Calu3 (cell line): Measurements from ENCODE around the gene SPTBN2. TPM values are rescaled to one million over a fixed set of nuclear protein-coding genes. Genes with fewer than 3 reads are reported as not detected.

ENCODE experiments used
- BruUV-seq: library from RNA; stranded (reverse); fragments of 400-500 nt; replicated peaks from 2 replicates; lab custom pipeline; 2021; lab: Mats Ljungman, UMichigan
- CTCF ChIA-PET: fragments of 300-600 bp; sonication (Branson Sonifier 250); formaldehyde crosslinking; loops from one replicate; lab custom pipeline; 2022; ENCODE audit warnings: antibody characterized with exemption; lab: Charles Lee
- DNase-seq: peaks from one replicate; pipeline ENCODE4 v3.0.0; 2022
- H3K27ac Mint-ChIP-seq: one replicate; pipeline ENCODE4 v1.8.0; 2022; ENCODE audit warnings: mixed read lengths; ENCODE audit not compliant: unreplicated experiment
- H3K27me3 Mint-ChIP-seq: one replicate; pipeline ENCODE4 v1.8.0; 2022; ENCODE audit warnings: mixed read lengths; ENCODE audit not compliant: unreplicated experiment
- H3K36me3 Mint-ChIP-seq: one replicate; pipeline ENCODE4 v1.8.0; 2022; ENCODE audit warnings: mild to moderate bottlenecking, moderate library complexity, mixed read lengths; ENCODE audit not compliant: insufficient read depth, unreplicated experiment
- H3K4me1 Mint-ChIP-seq: one replicate; pipeline ENCODE4 v1.8.0; 2022; ENCODE audit warnings: mild to moderate bottlenecking, low read depth, mixed read lengths; ENCODE audit not compliant: unreplicated experiment
- H3K4me3 Mint-ChIP-seq: one replicate; pipeline ENCODE4 v1.8.0; 2022; ENCODE audit warnings: mild to moderate bottlenecking, low read depth, moderate library complexity, mixed read lengths; ENCODE audit not compliant: unreplicated experiment
- H3K9me3 Mint-ChIP-seq: one replicate; pipeline ENCODE4 v1.8.0; 2022; ENCODE audit warnings: low read depth, mixed read lengths; ENCODE audit not compliant: unreplicated experiment
- intact Hi-C: fragments of 100-400 bp; cut with micrococcal nuclease; formaldehyde crosslinking; loops from one replicate; pipeline ENCODE4 v1.10.0; 2022; ENCODE audit not compliant: unreplicated experiment
- total RNA-seq: library from RNA; stranded (reverse); gene quantifications from 2 replicates; pipeline ENCODE4 v1.2.3, GENCODE V29; 2022
- TF ChIP-seq, protein P1 (sequence below): fragments of 200-600 bp; IDR thresholded peaks from one replicate; pipeline ENCODE4 v1.8.0; 2022; ENCODE audit warnings: antibody characterized with exemption; ENCODE audit not compliant: unreplicated experiment

SPTBN2 gene
- total RNA-seq, 1 experiment from 2014 or later = 41.3 TPM

GRCh38 chr11:66716996-66717395, 12.0 kb downstream of the SPTBN2 start:
- no TSS peak for BruUV-seq
- DNase-seq = no peak
- Mint-ChIP-seq H3K4me1 (peaks cover 52% of the 10 kb centered on the region), H3K27me3 (no peaks in the 10 kb centered on the region), H3K27ac (peak overlapping the region; percentile 16), H3K36me3 (peaks cover 52% of the 10 kb centered on the region), H3K4me3 (peak overlapping the region; percentile 89), H3K9me3 (no peaks in the 10 kb centered on the region)
- intact Hi-C loops = no loop called here
- CTCF ChIA-PET = no interaction called here
- TF ChIP-seq, protein P1, sequence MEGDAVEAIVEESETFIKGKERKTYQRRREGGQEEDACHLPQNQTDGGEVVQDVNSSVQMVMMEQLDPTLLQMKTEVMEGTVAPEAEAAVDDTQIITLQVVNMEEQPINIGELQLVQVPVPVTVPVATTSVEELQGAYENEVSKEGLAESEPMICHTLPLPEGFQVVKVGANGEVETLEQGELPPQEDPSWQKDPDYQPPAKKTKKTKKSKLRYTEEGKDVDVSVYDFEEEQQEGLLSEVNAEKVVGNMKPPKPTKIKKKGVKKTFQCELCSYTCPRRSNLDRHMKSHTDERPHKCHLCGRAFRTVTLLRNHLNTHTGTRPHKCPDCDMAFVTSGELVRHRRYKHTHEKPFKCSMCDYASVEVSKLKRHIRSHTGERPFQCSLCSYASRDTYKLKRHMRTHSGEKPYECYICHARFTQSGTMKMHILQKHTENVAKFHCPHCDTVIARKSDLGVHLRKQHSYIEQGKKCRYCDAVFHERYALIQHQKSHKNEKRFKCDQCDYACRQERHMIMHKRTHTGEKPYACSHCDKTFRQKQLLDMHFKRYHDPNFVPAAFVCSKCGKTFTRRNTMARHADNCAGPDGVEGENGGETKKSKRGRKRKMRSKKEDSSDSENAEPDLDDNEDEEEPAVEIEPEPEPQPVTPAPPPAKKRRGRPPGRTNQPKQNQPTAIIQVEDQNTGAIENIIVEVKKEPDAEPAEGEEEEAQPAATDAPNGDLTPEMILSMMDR = no peak

DNA sequence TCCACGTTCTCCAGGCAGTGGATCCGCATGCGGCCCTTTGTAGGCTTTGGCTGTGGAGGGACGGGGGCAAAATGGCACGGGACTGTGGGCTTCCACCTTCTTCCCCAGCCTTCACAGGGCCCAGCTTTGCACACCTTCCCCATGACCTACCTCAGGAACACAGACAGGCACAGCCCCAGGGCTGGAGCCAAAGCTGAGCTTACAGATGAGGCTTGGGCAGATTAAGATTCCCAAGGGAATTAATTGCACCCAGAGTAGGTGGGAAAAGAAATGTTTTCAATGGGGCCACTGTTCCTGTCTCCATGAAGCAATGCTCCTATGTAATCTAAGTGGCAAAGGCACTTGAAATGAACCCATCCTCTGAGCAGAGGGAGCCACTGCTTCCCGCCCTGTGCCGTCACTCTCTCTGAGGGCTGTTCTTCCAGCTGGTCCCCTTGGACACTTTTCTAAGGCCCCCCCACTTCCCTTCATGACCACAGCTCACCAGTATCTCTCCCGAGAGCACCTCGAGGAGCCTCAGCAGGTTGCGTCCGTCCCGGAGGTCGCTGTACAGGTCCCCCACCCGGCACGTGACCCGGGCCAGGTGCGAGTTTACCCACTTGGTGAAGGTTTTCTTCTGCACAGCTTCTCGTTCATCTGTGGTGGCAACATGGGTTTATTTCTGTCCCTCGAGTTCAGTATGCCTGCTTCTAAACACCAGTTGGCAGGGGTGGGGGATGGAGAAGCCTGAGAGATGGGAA, 13.5 kb downstream of the SPTBN2 start:
- no TSS peak for BruUV-seq
- H3K36me3 Mint-ChIP-seq = peaks cover 50% of the 10 kb centered on the region
- H3K27me3 Mint-ChIP-seq = no peaks in the 10 kb centered on the region
- no peak for DNase-seq
- peaks cover 41% of the 10 kb centered on the region for H3K4me1 Mint-ChIP-seq
- CTCF ChIA-PET = interaction anchor here (0.6 kb wide), 1 partner anchor 13 kb away, joined by 3 read pairs; no protein-coding TSS in a partner anchor
- TF ChIP-seq, protein P1 = no peak
- no peak overlapping the region for H3K4me3 Mint-ChIP-seq
- H3K27ac Mint-ChIP-seq = no peak overlapping the region
- intact Hi-C loops = no loop called here
- H3K9me3 Mint-ChIP-seq = no peaks in the 10 kb centered on the region

DNA sequence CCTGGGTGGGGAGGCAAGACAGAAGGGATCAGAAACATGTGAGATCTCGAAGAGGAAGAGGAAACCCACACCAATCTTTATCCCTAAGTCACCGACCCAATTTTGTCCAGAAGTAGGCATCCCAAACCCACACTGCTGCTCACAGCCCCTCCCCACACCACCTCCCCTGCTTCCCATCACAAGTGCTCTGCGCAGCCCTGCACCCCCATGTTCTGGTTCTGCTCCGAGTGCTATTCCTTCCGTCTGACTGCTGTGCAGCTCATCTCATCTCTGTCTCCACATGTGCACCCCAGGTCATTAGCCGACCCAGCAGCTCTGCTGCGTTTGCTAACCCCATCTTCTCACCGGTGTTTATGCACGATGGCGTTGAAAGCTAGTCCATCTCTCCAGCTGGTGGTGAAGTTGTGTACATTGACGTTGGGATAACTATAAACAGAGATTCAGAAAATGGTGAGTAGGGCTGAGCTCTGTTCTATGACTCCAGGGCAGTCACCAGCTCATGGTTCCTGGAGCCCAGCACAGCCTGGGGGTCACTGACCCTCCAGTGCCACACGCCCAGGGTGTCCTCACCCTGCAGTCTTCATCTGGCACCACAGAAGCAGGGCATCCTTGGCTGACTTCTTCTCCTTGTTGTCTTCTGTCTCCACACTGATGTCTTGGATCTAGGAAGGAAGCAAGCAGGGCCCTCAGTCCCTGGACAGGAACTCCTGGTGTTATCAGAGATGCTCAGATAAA, 15.1 kb downstream of the SPTBN2 start:
- no peaks in the 10 kb centered on the region for H3K9me3 Mint-ChIP-seq
- CTCF ChIA-PET = no interaction called here
- TF ChIP-seq, protein P1 = no peak
- no peak overlapping the region for H3K4me3 Mint-ChIP-seq
- no TSS peak for BruUV-seq
- intact Hi-C loops = no loop called here
- no peak overlapping the region for H3K27ac Mint-ChIP-seq
- peaks cover 39% of the 10 kb centered on the region for H3K36me3 Mint-ChIP-seq
- peaks cover 25% of the 10 kb centered on the region for H3K4me1 Mint-ChIP-seq
- no peak for DNase-seq
- no peaks in the 10 kb centered on the region for H3K27me3 Mint-ChIP-seq

- no TSS peak for BruUV-seq
- peaks cover 39% of the 10 kb centered on the region for H3K36me3 Mint-ChIP-seq
- TF ChIP-seq, protein P1 = no peak
- intact Hi-C loops = no loop called here
- H3K27me3 Mint-ChIP-seq = no peaks in the 10 kb centered on the region
- CTCF ChIA-PET = interaction anchor here (0.5 kb wide), 1 partner anchor 34 kb away, joined by 4 read pairs; no protein-coding TSS in a partner anchor
- no peak for DNase-seq
- H3K4me1 Mint-ChIP-seq = no peaks in the 10 kb centered on the region
- no peaks in the 10 kb centered on the region for H3K9me3 Mint-ChIP-seq
- no peak overlapping the region for H3K27ac Mint-ChIP-seq
- no peak overlapping the region for H3K4me3 Mint-ChIP-seq
Measured at GRCh38 chr11:66710384-66710930, 18.6 kb downstream of the SPTBN2 start.
